Skin epidermis (tissue), 12 donors: Measurements from ENCODE around the gene LDLRAD4.
"Not testable (repeated sequence)": the region's sequence is repeated elsewhere in the genome, so short reads cannot be mapped to it uniquely, and the experiment has no call there.

Experiments
- H3K27ac ChIP-seq, 21 experiments: fragments of 200-600 bp; sonication (generic) in 11 of 21; one replicate each; pipeline ENCODE4 v1.5.0; 2020; ENCODE audit warnings: mild to moderate bottlenecking in 3 of 21, inconsistent platforms in 2 of 21, moderate library complexity in 2 of 21
- H3K4me3 ChIP-seq, 7 experiments: fragments of 200-600 bp; sonication (generic) in 2 of 7; one replicate each; pipeline ENCODE4 v1.5.0; 2020; ENCODE audit warnings: inconsistent platforms in 2 of 7, mild to moderate bottlenecking in 2 of 7, moderate library complexity in 1 of 7

The LDLRAD4 gene

DNA sequence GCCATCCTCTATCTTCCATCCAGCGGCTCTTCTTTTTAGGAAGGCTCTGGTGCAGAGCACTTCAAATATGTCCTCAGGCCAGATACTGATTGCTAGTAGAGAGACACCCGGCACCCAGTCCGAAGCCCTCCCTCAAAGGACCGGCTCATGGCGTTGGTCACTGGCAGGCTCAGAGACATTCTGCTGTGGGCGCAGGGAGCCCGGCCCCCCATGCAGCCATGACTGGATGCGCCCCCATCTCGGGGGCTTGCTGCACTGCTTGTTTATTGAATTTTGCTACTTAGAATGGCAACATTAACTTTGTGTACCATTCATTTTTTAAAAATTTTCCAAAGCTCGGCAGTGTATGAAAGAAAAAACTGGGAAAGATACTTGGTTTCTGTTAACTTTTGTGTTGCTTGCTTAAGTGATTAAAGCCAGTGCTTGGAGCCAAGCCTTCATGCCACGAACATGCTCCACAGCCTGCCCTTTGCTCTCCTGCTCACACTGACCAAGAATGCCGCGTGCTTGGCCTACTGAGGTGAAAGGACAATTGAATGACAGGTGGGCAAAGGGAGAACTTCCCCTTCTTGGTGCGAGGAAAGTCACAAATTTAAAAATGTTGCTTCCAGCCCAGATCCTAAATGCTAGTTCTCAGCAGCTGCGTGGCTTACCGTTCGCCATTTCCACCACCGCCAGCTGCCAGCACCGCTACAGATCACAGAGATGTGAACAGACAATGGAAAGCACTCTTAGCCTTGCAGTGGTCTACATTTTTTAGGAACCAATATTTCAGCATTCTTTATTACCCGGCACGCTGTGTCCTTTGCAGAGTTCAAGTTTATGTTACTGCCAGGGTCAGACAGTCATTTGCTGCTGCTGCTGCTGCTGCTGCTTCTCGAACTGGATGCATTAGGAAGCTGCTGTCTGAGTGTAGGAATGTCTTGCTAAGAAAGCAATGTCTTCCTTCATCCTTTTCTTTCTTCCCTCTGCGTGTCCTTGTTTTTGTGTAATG, 431.1 kb downstream of the LDLRAD4 start:
- Histone ChIP-seq H3K27ac (no peak overlapping the region), H3K4me3 (no peak overlapping the region)

DNA sequence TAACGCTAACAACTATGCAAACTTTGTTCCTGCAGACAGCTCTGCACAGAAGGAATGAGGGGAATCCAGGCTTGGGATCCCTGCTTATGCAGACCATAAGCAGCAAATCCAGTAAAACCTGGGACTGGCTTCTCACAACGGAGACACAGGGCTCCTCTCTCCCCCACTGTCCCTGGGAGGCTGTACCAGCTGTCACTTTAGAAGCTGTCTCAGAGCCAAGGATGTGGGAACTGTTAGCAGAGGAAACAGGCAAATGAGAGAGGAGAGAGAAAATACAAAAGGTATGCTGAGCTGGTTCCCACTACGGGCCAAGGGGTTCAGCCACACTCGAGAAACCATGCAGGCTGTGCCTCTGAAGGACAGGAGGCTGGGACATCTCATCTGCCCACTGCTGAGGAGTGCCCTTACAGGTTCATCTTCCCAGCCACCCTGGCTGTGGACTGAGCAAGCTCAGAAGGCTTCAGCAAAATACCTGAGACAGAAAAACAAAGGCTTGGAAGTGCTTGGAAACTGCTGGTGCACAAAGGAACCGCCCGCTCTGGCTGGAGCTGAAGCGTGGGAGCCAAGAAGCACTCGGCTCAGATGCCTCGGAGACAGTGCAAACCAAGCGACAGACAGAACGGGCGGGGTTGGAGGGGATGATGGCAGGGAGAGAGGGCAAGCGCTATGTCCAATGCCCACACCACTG, 435.3 kb downstream of the LDLRAD4 start:
- Histone ChIP-seq H3K27ac (no peak overlapping the region), H3K4me3 (no peak overlapping the region)

DNA sequence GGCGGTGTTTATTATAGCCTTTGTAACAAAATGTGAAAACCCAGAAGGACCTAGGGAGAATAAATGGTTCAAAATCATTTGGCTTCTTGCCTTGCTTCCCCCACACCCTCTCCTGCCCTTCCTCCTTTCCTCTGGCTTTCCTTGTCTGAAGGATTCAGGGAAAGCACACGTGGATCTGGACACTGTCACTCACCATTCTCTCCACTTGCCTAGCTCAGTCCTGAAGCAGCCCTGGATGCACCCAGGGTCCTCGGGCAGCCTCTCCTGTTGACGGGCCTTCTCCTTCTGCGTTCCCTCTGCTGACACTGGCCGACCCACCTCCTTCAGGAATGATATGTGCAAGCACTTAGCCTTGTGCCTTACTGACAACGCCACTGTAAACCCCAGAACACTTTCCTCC, 439.4 kb downstream of the LDLRAD4 start:
- H3K4me3 ChIP-seq = no peak overlapping the region
- H3K27ac ChIP-seq = no peak overlapping the region

DNA sequence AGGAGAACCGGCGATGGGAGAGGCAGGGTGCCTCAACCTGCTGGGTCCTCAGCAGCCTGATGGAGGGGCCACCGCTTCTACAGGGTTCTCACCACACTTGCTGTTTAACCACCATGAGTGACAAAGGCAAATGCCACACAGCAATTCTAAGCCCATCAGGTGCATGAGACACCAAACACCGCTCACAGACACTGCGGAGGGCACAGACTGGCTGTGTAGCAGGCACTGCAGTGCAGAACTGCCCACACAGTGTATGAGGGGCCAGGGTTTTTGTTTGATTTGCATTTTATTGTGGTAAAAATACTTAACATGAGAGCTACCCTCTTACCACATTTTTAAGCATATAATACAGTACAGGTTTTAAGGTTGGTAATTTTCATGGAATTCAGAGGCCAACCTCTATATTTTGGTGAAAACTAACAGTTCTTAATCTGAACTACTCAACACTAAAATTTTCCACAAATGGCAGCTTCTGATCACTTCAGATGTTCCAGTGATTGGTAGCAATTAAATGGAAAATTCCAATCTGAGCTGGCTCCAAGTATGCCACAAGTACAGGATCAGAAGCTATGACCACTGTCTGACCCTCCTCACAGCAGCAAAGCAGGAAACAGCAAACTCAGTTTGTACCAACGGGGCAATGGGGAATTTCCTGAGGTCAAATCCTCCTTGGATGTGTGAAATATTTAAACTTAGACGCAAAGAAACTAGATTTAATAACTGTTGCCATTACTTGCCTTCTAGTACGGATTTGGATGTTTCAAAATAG, 440.1 kb downstream of the LDLRAD4 start:
- H3K4me3 ChIP-seq = no peak overlapping the region
- H3K27ac ChIP-seq = no peak overlapping the region

DNA sequence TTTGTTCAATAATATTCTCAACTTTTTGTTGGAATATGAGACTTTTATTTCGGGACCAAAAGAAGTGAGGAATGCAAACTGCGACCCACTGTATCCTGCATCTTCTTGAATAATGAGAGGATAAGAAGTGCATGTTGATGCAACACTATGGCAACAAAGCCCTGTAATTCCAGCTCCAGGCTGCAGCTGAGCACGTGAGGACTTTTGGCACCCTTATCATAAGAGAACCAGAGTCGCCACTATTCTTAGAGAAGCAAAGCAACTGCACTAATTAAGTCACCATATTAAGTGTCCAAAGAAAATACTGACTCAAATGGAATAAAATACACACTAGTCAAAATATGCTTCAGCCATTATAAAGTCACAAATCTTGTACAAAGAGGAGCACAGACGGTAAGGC, 441.9 kb downstream of the LDLRAD4 start:
- H3K27ac ChIP-seq = no peak overlapping the region
- H3K4me3 ChIP-seq = no peak overlapping the region

DNA sequence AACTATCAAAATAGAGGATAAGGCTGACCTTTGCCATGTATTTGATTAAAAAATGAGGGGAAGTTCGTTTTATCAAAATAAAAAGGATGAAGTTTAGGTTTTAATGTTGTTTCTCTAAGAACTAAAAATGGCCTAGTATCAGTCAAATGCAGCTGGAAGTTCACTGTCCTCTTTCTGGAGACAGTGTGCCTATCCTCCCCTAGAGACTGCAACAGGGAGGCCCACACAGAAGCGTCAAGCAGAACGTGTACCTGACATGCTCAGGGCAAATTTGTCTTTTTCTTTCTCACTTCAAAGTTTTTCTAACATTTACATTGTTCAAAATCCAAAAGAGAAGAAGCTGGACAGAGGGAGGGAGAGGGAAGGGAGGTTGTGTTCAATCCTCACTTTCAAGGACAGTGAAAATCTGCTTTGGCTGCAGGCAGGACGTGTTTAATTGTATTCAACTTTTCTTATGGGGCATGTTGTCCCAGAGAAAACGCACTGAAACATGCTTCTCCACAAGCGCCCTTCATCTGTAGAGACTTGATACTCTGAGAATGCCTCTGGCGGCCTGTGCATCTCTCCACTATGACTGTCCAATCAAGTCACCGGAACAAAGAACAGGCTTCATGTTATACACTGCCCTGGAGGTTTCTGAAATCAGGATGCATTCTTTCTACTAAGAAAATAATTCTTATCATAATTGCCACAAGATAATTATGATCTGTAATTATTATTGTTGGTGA, 442.7 kb downstream of the LDLRAD4 start:
- no peak overlapping the region for H3K27ac ChIP-seq
- H3K4me3 ChIP-seq = no peak overlapping the region

DNA sequence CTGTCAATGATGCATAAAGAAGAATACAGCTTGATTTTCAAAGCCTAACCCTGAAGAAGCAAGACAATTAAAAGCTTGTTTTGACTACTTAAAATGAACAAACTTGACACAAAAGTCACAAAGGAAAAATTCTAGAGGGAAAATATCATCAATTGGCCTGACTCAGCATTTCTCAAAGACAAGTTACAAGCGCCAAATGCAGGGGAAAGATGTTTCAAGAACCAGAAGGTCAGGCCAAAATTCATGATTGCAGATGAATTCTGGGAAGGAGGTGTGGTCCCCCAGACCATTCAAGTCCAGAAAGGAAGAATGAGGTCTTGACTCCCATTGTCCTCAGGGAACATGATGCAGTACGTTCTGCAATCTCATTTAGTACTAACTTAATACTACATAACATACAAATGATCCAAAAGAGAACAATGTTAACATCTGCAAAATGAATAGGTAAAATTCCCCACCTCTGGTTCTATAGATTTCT, 443.3 kb downstream of the LDLRAD4 start:
- Histone ChIP-seq H3K4me3 (no peak overlapping the region), H3K27ac (no peak overlapping the region)

DNA sequence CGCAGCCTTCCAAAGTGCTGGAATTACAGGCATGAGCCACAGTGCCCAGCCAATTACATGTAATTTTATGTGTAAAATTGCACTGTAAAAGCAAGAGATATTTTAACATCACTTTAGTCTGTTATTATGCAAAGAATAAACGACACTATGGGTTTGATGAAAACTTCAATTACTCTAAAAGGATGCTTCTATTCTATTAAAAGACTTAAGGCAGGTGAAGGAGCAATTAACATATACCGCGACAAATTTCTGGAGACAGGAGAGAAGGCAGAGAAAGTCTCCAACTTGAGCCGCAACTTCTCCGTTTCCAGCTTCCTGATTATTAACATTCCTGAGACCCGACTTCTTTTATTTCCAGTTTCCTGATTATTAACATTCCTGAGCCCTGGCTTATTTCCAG, 454.1 kb downstream of the LDLRAD4 start:
- H3K27ac ChIP-seq = no peak overlapping the region
- no peak overlapping the region for H3K4me3 ChIP-seq

DNA sequence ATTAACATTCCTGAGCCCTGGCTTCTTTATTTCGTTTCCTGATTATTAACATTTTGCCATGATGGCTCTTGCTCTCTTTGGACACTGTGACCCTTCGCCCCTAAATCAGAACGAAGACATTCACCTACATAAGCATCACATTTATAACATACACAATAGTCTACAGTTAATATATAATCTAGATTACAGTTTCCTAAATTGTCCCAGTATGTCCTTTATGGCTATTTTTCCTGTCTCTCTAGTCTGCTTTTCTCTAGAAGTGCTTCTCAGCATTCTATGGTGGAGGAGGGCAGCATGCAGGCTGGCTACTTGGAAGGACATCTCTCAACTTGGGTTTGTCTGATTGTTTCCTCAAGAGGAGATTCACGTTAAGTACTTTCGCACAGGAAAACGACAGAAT, 457.9 kb downstream of the LDLRAD4 start:
- no peak overlapping the region for H3K27ac ChIP-seq
- no peak overlapping the region for H3K4me3 ChIP-seq

DNA sequence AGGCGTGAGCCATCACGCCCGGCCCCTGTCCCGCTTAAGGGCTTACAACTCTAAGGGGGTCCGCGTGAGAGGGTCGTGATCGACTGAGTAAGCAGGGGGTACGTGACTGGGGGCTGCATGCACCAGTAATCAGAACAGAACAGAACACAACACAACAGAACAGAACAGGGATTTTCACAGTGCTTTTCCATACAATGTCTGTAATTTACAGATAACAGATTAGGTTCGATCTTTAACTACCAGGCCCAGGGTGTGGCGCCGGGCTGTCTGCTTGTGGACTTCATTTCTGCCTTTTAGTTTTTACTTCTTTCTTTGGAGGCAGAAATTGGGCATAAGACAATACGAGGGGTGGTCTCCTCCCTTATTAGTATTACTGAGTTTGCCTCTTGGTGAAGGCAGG, 458.8 kb downstream of the LDLRAD4 start:
- H3K4me3 ChIP-seq, H3K27ac ChIP-seq: not testable (repeated sequence)

DNA sequence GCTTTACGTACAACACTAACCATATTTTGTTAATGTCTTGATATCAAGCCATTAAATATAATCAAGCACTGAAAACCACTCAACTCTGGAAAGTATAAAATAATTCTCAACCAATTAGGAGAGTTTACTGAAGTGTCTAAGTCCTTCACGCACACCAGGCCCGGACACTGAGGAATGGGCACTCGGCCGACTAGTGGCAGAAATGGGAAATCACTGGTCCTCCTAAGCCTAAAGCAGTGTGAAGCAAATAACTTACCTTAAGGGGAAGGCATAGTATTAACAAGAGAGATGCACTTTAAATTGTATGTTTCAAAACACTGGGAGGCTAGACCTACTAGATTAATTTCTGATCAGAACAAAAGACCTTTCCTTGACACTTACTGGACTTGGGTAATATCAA, 462.1 kb downstream of the LDLRAD4 start:
- Histone ChIP-seq H3K4me3 (no peak overlapping the region), H3K27ac (no peak overlapping the region)

DNA sequence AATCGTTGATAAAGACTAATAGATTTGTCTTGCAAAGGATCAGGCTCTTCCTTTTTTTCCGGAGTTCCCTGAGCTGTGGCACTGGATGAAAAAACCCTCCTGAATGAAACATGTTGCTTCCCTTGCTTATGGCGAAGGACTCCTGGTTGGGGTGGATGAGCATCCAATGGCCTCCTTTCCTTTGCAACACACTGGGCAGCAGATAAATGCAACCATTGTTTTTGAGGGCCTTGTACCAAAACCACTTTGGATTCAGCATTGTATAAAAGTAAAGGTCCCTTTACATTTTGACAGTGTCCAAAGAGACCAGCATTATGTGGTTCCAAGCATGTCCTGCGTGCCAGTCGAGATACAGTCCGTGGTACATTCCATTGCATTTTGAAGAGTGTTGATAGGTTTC, 463.1 kb downstream of the LDLRAD4 start:
- H3K4me3 ChIP-seq = no peak overlapping the region
- H3K27ac ChIP-seq = no peak overlapping the region

DNA sequence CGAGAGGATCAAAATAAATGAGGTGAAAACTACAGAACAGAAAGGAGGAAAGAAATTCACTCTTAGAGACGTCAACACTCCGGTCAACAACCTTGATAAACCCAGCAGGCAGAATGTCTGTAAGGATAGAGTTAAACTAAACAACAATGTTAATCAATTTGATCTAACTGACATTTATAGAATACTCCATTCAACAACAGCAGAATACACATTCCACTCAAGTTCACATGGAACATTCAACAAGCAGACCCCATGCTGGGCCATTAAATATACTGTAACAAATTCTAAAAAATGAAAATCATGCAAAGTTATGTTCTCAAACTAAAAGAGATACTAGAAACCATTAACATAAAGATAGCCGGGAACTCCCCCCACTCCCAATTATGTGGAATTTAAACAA, 466.0 kb downstream of the LDLRAD4 start:
- Histone ChIP-seq H3K4me3 (no peak overlapping the region), H3K27ac (no peak overlapping the region)

DNA sequence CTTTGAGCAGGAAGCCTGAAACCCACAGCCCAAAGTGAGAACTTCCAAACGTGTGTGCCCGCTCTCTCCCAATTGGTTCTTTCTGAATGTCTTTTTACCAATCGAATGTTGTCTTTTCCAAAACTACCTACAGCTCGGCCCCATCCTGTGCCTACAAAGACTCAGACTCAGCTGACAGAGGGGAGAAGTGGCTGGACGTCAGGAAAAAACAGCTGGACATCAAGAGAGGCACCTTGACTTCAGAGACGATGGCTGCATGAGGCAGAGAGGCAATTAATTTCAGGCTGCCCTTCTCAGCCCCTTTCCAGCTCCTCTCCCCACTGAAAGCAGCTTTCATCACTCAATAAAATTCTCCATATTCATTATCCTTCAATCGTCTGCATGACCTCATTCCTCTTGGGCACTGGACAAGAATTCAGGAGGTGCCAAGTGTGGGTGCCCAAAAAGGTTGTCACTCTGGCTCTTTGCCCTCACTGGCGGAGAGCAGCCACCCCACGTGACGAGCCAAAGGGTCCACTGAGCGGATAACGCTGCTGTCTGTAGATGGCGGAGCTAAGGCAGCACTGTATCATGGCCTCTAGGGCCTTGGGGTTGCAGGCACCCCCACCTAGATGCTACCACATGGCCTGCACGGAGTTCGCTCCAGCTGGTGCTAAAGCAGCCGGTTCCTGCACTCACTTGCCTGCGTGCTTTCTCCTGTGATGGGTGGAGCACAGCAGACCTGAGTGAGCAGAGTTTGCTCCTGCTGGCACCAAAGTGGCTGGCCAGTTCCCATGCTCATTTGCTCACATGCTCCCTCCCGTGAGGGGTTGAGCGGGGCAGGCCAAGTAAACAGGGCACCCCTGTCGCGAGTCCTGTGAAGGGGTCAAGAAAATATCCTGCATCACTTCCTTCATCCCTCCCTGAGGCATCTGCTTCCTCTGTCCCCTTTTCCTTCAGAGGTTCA, 469.9 kb downstream of the LDLRAD4 start:
- Histone ChIP-seq H3K4me3 (no peak overlapping the region), H3K27ac (no peak overlapping the region)

DNA sequence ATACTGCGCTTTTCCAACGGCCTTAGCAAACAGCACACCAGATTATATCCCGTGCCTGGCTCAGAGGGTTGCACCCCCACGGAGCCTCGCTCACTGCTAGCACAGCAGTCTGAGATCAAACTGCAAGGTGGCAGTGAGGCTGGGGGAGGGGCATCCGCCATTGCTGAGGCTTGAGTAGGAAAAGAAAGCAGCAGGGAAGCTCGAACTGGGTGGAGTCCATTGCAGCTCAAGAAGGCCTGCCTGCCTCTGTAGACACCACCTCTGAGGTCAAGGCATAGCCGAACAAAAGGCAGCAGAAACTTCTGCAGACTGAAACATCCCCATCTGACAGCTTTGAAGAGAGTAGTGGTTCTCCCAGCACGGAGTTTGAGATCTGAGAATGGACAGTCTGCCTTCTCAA, 471.5 kb downstream of the LDLRAD4 start:
- not testable (repeated sequence) for H3K4me3 ChIP-seq, H3K27ac ChIP-seq

DNA sequence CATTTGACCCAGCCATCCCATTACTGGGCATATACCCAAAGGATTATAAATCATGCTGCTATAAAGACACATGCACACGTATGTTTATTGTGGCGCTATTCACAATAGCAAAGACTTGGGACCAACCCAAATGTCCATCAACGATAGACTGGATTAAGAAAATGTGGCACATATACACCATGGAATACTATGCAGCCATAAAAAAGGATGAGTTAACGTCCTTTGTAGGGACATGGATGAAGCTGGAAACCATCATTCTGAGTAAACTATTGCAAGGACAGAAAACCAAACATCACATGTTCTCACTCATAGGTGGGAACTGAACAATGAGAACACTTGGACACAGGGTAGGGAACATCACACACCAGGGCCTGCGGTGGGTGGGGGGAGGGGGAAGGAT, 476.8 kb downstream of the LDLRAD4 start:
- not testable (repeated sequence) for H3K27ac ChIP-seq, H3K4me3 ChIP-seq

DNA sequence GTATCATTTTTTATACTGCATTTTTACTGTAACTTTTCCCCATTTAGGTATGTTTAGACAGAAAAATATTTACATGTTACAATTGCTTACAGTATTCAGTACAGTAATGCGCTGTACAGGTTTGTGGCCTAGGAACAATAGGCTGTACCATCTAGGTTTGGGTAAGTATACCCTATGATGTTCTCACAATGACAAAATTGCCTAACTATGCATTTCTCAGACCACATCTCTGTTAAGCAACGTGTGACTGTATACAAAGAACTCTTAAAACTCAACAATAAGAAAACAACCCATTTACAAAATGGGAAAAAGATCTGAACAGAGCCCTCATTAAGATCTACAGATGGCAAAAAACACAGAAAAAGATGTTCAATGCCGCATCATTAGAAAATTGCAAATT, 478.4 kb downstream of the LDLRAD4 start:
- Histone ChIP-seq H3K27ac (no peak overlapping the region), H3K4me3 (no peak overlapping the region)

DNA sequence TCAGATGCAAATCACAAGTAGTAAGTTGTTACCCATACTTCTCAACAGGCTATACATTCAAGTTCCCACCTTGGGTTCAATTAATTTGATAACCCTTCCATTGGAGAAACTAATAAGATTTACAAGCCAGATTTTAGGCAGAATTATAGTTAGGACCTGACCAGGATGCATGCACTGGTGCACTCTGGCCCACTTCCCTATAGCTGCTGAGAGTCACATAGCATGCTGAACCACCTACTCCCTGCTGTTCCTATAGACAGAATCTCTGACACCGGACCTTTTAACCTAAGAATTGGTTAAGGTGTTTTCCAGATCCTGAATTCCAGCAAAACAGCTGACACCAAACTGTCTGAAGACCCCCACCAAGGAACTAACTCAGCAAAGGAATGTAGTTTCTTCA, 481.6 kb downstream of the LDLRAD4 start:
- Histone ChIP-seq H3K4me3 (no peak overlapping the region), H3K27ac (no peak overlapping the region)
